Liver (tissue), 9 donors: ENCODE data around the gene MMP14. TPM values are rescaled to one million over a fixed set of nuclear protein-coding genes. Genes with fewer than 3 reads are reported as not detected.
"Not testable (repeated sequence)": the region's sequence is repeated elsewhere in the genome, so short reads cannot be mapped to it uniquely, and the experiment has no call there.

Experiments
- DNase-seq: peaks from one replicate; pipeline ENCODE4 v3.0.0-alpha.2; 2017; ENCODE audit warnings: low spot score
- H3K27ac ChIP-seq, 2 donors: one replicate each; pipeline ENCODE4 v1.7.0; 2013; ENCODE audit warnings: inconsistent platforms in 2 of 2, low read length in 2 of 2, control low read depth in 1 of 2, low read depth in 1 of 2, mild to moderate bottlenecking in 1 of 2
- H3K27me3 ChIP-seq, 4 donors: one replicate each; pipeline versions ENCODE4 v1.6.1 to v1.7.0; 2013; ENCODE audit warnings: low read length in 3 of 4, inconsistent platforms in 1 of 4, mild to moderate bottlenecking in 1 of 4, moderate library complexity in 1 of 4; ENCODE audit not compliant: control insufficient read depth in 4 of 4, insufficient read depth in 4 of 4
- H3K36me3 ChIP-seq, 4 donors: one replicate each; pipeline versions ENCODE4 v1.6.1 to v1.7.0; 2013; ENCODE audit warnings: low read length in 3 of 4, mild to moderate bottlenecking in 3 of 4, low read depth in 1 of 4, moderate library complexity in 1 of 4; ENCODE audit not compliant: control insufficient read depth in 4 of 4, insufficient read depth in 3 of 4
- H3K4me1 ChIP-seq, 4 donors: one replicate each; pipeline versions ENCODE4 v1.6.1 to v1.7.0; 2013; ENCODE audit warnings: low read length in 3 of 4, mild to moderate bottlenecking in 3 of 4, moderate library complexity in 1 of 4; ENCODE audit not compliant: control insufficient read depth in 4 of 4, insufficient read depth in 4 of 4
- H3K4me3 ChIP-seq, 3 donors: one replicate each; pipeline versions ENCODE4 v1.6.1 to v1.7.0; 2013; ENCODE audit warnings: low read length in 3 of 3, control low read depth in 1 of 3, low read depth in 1 of 3, mild to moderate bottlenecking in 1 of 3
- H3K9ac ChIP-seq, 2 donors: one replicate each; pipeline ENCODE4 v1.7.0; 2013; ENCODE audit warnings: low read length in 2 of 2, mild to moderate bottlenecking in 2 of 2, moderate library complexity in 2 of 2, control low read depth in 1 of 2, low read depth in 1 of 2
- H3K9me3 ChIP-seq, 4 donors: one replicate each; pipeline versions ENCODE4 v1.6.1 to v1.7.0; 2013; ENCODE audit warnings: low read length in 3 of 4; ENCODE audit not compliant: control insufficient read depth in 4 of 4
- CTCF ChIP-seq: fragments of 150-350 bp; IDR thresholded peaks from 2 replicates; pipeline ENCODE4 v1.5.1; 2017; ENCODE audit warnings: improper control_type of control experiment, low read depth, low read length; ENCODE audit not compliant: missing input control
- FOXA2 ChIP-seq: IDR thresholded peaks from 2 replicates; pipeline ENCODE4 v1.6.1; 2016; ENCODE audit warnings: antibody characterized with exemption
- HNF4A ChIP-seq, 2 donors: conservative IDR thresholded peaks; 2 replicates each; pipeline ENCODE4 v1.6.1; 2016; ENCODE audit warnings: antibody characterized with exemption in 2 of 2, mild to moderate bottlenecking in 2 of 2
- JUND ChIP-seq, 2 donors: IDR thresholded peaks; 2 replicates each; pipeline ENCODE4 v1.6.1; 2016; ENCODE audit warnings: antibody characterized with exemption in 2 of 2
- MAX ChIP-seq: IDR thresholded peaks from 2 replicates; pipeline ENCODE4 v1.6.1; 2016; ENCODE audit warnings: antibody characterized with exemption
- NR2F2 ChIP-seq: IDR thresholded peaks from 2 replicates; pipeline ENCODE4 v1.6.1; 2016; ENCODE audit warnings: antibody characterized with exemption
- RAD21 ChIP-seq, 2 donors: IDR thresholded peaks; 2 replicates each; pipeline ENCODE4 v1.6.1; 2016; ENCODE audit warnings: antibody characterized with exemption in 2 of 2, mild to moderate bottlenecking in 2 of 2
- SP1 ChIP-seq: IDR thresholded peaks from 2 replicates; pipeline ENCODE4 v1.6.1; 2018; ENCODE audit warnings: antibody characterized with exemption, mild to moderate bottlenecking
- ZBTB33 ChIP-seq: IDR thresholded peaks from 2 replicates; pipeline ENCODE4 v1.6.1; 2016; ENCODE audit warnings: antibody characterized with exemption
- WGBS: extraction: QIAGEN DNeasy Blood & Tissue Kit; methylation state at CpG from one replicate; pipeline ENCODE4 v1.1.7; 2013; 5-methylcytosine and 5-hydroxymethylcytosine counted together
- polyA plus RNA-seq, 2 donors: library from polyadenylated mRNA; stranded (reverse) in 1 of 2; unstranded in 1 of 2; fragments of 200-250 nt in 1 of 2; fragments of >200 nt in 1 of 2; fragmentation: Nextera tagmentation in 1 of 2; extraction: Ambion mirVana in 1 of 2; gene quantifications; one replicate each; pipeline versions ENCODE4 v1.2.1 to v1.2.3, GENCODE V29; 2013 to 2015
- total RNA-seq, 2 donors: library from RNA; depleted of rRNA; stranded (reverse); fragments of >200 nt; gene quantifications; one replicate each; pipeline ENCODE4 v1.2.3, GENCODE V29; 2014
- donor health status: healthy.
- donor health status: healthy.
- donor health status: healthy.
- donor health status: healthy.
- donor health status: healthy.

The MMP14 gene
- total and polyA plus RNA-seq, 4 donors = 0.86 to 10.6 (median 8.0) TPM

- Histone ChIP-seq H3K9me3 (no peaks in the 10 kb centered on the region), H3K27ac (no peak overlapping the region), H3K36me3 (no peaks in the 10 kb centered on the region), H3K4me1 (peaks cover 0 to 7% (median 5%) of the 10 kb centered on the region in 4 donors), H3K9ac (no peak overlapping the region), H3K27me3 (no peaks in the 10 kb centered on the region), H3K4me3 (no peak overlapping the region)
- no peak for TF ChIP-seq CTCF
- no peak for TF ChIP-seq RAD21 (IDR thresholded peaks at IDR 0.05)
- TF ChIP-seq HNF4A (conservative IDR thresholded peaks at IDR 0.05) = no peak
- no peak for TF ChIP-seq FOXA2
- WGBS = 94% methylated on average over 8 of the region's 8 CpGs
- DNase-seq = no peak
Measured at GRCh38 chr14:22854963-22855724, 18.8 kb downstream of the MMP14 start.

DNA sequence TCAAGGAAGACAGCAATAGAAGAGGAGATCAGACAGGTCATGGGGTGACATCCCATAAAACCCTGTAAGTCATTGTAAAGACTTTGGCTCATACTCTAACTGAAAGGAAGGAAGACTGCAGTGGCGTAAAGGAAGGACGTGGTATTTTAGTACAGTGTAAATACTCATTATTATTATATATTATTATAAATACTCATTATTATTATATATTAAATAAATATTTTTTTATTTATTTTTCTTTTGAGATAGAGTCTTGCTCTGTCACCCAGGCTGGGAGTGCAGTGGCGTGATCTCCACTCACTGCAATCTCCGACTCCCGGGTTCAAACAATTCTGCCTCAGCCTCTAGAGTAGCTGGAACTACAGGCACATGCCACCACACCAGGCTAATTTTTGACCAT is 20.0 kb downstream of the MMP14 start:
- 96% methylated on average over 5 of the region's 5 CpGs for WGBS
- no peak overlapping the region for H3K27ac ChIP-seq
- no peaks in the 10 kb centered on the region for H3K36me3 ChIP-seq
- no peaks in the 10 kb centered on the region for H3K9me3 ChIP-seq
- no peaks in the 10 kb centered on the region for H3K27me3 ChIP-seq
- H3K4me3 ChIP-seq = no peak overlapping the region
- TF ChIP-seq RAD21 (IDR thresholded peaks at IDR 0.05) (no peak), MAX (no peak), FOXA2 (no peak), NR2F2 (no peak), ZBTB33 (no peak), JUND (IDR thresholded peaks at IDR 0.05) (no peak), SP1 (no peak)
- peaks cover 0 to 7% (median 5%) of the 10 kb centered on the region in 4 donors for H3K4me1 ChIP-seq
- DNase-seq = no peak
- no peak overlapping the region for H3K9ac ChIP-seq

DNA sequence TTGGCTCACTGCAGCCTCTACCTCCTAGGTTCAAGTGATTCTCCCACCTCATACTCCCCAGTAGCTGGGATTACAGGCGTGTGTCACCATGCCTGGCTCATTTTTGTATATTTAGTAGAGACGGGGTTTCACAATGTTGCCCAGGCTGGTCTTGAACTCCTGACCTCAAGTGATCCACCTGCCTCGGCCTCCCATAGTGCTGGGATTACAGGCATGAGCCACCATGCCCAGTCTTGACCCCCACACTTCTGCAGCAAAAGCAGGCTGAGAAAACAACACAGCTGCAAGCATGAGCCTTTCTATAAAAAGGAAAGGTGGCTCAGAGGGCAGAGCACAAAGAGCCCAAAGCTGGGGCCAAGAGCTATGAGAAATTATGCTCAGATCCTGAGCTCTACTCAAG is 24.0 kb downstream of the MMP14 start:
- not testable (repeated sequence) for H3K27ac ChIP-seq, H3K27me3 ChIP-seq, H3K36me3 ChIP-seq, H3K9ac ChIP-seq, H3K4me1 ChIP-seq, DNase-seq, H3K4me3 ChIP-seq, H3K9me3 ChIP-seq
- 81% methylated on average over 3 of the region's 3 CpGs for WGBS
